Colonic mucosa (tissue), 4 donors: ENCODE data around the gene MGAT4A. TPM values are rescaled to one million over a fixed set of nuclear protein-coding genes. Genes with fewer than 3 reads are reported as not detected.

ENCODE experiments used
- DNase-seq: peaks from one replicate; pipeline ENCODE4 v3.0.0-alpha.2; 2020
- H3K27ac ChIP-seq: fragments of 200-600 bp; one replicate; pipeline ENCODE4 v1.8.0; 2021
- H3K27me3 ChIP-seq: fragments of 200-600 bp; one replicate; pipeline ENCODE4 v1.8.0; 2021
- H3K36me3 ChIP-seq: fragments of 200-600 bp; one replicate; pipeline ENCODE4 v1.8.0; 2021
- H3K4me1 ChIP-seq: fragments of 200-600 bp; one replicate; pipeline ENCODE4 v1.8.0; 2021; ENCODE audit warnings: mild to moderate bottlenecking
- H3K4me3 ChIP-seq: fragments of 200-600 bp; one replicate; pipeline ENCODE4 v1.8.0; 2021
- H3K9ac ChIP-seq, 2 donors: one replicate each; pipeline ENCODE4 v1.7.0; 2013; ENCODE audit warnings: control low read depth in 2 of 2, low read depth in 2 of 2, low read length in 2 of 2
- H3K9me3 ChIP-seq: fragments of 200-600 bp; one replicate; pipeline ENCODE4 v1.8.0; 2021
- CTCF ChIP-seq: fragments of 200-600 bp; IDR thresholded peaks from one replicate; pipeline ENCODE4 v1.8.0; 2022; ENCODE audit warnings: antibody characterized with exemption, mild to moderate bottlenecking
- intact Hi-C: fragments of 100-400 bp; cut with DNase I; formaldehyde crosslinking; loops from one replicate; pipeline ENCODE4 v1.14.1; 2022
- total RNA-seq, 2 donors: library from RNA; stranded (reverse); fragmentation: NEBNext Ultra II Directional in 1 of 2; extraction: Animal tissue kit (Norgen Biotek cat#: 25700) in 1 of 2; gene quantifications; one replicate each; pipeline ENCODE4 v1.2.1, GENCODE V29; 2021
- donor health status: healthy.
- donor health status: DM: no; HTN: no; CAD: no.
- donor health status: DM: no; HTN: no; CAD: no.

The MGAT4A gene
- total RNA-seq, 2 donors from 2014 or later: 103 to 125 TPM

GRCh38 chr2:98647636-98648035, 83.3 kb downstream of the MGAT4A start:
- no peaks in the 10 kb centered on the region for H3K9me3 ChIP-seq
- H3K4me1 ChIP-seq: no peaks in the 10 kb centered on the region
- no peak overlapping the region for H3K4me3 ChIP-seq
- intact Hi-C loops: loop anchor here (2.0 to 10.0 kb wide), 2 partner anchors 189 to 417 kb away; no protein-coding TSS in a partner anchor
- H3K27ac ChIP-seq: no peak overlapping the region
- H3K36me3 ChIP-seq: no peaks in the 10 kb centered on the region
- H3K27me3 ChIP-seq: no peaks in the 10 kb centered on the region
- no peak for DNase-seq
- TF ChIP-seq CTCF: no peak
- H3K9ac ChIP-seq: no peak overlapping the region

- intact Hi-C loops: loop anchor here (10.0 kb wide), 1 partner anchor 421 kb away; no protein-coding TSS in a partner anchor
- DNase-seq: no peak
- Histone ChIP-seq H3K36me3 (no peaks in the 10 kb centered on the region), H3K27me3 (no peaks in the 10 kb centered on the region), H3K9me3 (no peaks in the 10 kb centered on the region), H3K4me1 (no peaks in the 10 kb centered on the region), H3K4me3 (no peak overlapping the region), H3K9ac (no peak overlapping the region), H3K27ac (no peak overlapping the region)
- TF ChIP-seq CTCF: no peak
Observed at GRCh38 chr2:98643496-98644100, 87.3 kb downstream of the MGAT4A start.

- DNase-seq: no peak
- no peaks in the 10 kb centered on the region for H3K4me1 ChIP-seq
- intact Hi-C loops: no loop called here
- no peak overlapping the region for H3K27ac ChIP-seq
- no peaks in the 10 kb centered on the region for H3K27me3 ChIP-seq
- H3K36me3 ChIP-seq: peaks cover 12% of the 10 kb centered on the region
- no peaks in the 10 kb centered on the region for H3K9me3 ChIP-seq
- TF ChIP-seq CTCF: no peak
- no peak overlapping the region for H3K9ac ChIP-seq
- no peak overlapping the region for H3K4me3 ChIP-seq
Observed at GRCh38 chr2:98637401-98638147, 93.4 kb downstream of the MGAT4A start.

- no peak overlapping the region for H3K27ac ChIP-seq
- H3K36me3 ChIP-seq: peaks cover 12% of the 10 kb centered on the region
- H3K4me3 ChIP-seq: no peak overlapping the region
- H3K4me1 ChIP-seq: no peaks in the 10 kb centered on the region
- no peaks in the 10 kb centered on the region for H3K9me3 ChIP-seq
- TF ChIP-seq CTCF: no peak
- no peak overlapping the region for H3K9ac ChIP-seq
- H3K27me3 ChIP-seq: no peaks in the 10 kb centered on the region
- intact Hi-C loops: no loop called here
- no peak for DNase-seq
Observed at GRCh38 chr2:98634406-98635092, 96.4 kb downstream of the MGAT4A start.

- no peak overlapping the region for H3K4me3 ChIP-seq
- intact Hi-C loops: no loop called here
- H3K27ac ChIP-seq: no peak overlapping the region
- H3K9ac ChIP-seq: no peak overlapping the region
- no peak for TF ChIP-seq CTCF
- no peak for DNase-seq
- H3K36me3 ChIP-seq: peaks cover 12% of the 10 kb centered on the region
- H3K9me3 ChIP-seq: no peaks in the 10 kb centered on the region
- H3K4me1 ChIP-seq: no peaks in the 10 kb centered on the region
- no peaks in the 10 kb centered on the region for H3K27me3 ChIP-seq
Observed at GRCh38 chr2:98632351-98632750, 98.6 kb downstream of the MGAT4A start.
